Measurements from ENCODE around the gene COL4A6.

DNA sequence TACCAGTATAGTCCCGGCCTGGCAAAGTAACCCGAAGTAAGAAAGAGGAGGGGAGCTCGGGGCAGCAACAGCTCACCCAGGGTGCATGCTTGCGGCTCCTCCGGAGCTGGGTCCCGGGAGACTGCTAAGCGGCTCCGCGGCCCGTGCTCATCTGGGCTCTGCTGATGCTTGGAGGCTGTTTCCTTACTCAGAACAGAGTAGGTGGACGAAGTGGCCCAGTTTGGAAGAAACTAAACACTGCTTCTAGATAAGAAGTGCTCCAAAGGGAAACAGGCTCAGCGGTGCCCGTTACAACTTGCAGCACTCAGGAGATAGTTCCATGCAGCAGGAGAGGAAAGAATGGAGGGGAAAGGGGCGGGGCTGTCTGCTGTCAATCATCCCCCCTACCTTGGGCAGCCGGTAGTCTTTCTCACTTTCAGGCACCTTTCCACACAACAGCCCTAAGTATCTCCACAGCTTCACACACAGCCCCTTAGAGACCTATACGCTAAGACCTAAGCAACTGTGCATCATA is at the start of gene COL4A6:
- TF ChIP-seq POLR2A (IDR thresholded peaks at IDR 0.05; ENCODE audit: low read depth, low read length) (no peak), RCOR1 (IDR thresholded peaks at IDR 0.05; ENCODE audit: insufficient replicate concordance, low read length) (no peak)
- TF ChIP-seq, protein P1, sequence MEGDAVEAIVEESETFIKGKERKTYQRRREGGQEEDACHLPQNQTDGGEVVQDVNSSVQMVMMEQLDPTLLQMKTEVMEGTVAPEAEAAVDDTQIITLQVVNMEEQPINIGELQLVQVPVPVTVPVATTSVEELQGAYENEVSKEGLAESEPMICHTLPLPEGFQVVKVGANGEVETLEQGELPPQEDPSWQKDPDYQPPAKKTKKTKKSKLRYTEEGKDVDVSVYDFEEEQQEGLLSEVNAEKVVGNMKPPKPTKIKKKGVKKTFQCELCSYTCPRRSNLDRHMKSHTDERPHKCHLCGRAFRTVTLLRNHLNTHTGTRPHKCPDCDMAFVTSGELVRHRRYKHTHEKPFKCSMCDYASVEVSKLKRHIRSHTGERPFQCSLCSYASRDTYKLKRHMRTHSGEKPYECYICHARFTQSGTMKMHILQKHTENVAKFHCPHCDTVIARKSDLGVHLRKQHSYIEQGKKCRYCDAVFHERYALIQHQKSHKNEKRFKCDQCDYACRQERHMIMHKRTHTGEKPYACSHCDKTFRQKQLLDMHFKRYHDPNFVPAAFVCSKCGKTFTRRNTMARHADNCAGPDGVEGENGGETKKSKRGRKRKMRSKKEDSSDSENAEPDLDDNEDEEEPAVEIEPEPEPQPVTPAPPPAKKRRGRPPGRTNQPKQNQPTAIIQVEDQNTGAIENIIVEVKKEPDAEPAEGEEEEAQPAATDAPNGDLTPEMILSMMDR (conservative IDR thresholded peaks at IDR 0.05; ENCODE audit: low read depth, low read length), result no peak
- TF ChIP-seq, protein P2, sequence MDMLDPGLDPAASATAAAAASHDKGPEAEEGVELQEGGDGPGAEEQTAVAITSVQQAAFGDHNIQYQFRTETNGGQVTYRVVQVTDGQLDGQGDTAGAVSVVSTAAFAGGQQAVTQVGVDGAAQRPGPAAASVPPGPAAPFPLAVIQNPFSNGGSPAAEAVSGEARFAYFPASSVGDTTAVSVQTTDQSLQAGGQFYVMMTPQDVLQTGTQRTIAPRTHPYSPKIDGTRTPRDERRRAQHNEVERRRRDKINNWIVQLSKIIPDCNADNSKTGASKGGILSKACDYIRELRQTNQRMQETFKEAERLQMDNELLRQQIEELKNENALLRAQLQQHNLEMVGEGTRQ (IDR thresholded peaks at IDR 0.05; ENCODE audit: low read depth, low read length), result no peak
